HG03159 (cell line): Measurements from ENCODE around the gene PHLDA1.

Source experiments
- ATAC-seq: cut with Tn5 transposase; IDR thresholded peaks from one replicate; pipeline ENCODE4 v1.9.1; 2021; ENCODE audit warnings: mild to moderate bottlenecking, moderate library complexity; ENCODE audit not compliant: unreplicated experiment

Gene PHLDA1

DNA sequence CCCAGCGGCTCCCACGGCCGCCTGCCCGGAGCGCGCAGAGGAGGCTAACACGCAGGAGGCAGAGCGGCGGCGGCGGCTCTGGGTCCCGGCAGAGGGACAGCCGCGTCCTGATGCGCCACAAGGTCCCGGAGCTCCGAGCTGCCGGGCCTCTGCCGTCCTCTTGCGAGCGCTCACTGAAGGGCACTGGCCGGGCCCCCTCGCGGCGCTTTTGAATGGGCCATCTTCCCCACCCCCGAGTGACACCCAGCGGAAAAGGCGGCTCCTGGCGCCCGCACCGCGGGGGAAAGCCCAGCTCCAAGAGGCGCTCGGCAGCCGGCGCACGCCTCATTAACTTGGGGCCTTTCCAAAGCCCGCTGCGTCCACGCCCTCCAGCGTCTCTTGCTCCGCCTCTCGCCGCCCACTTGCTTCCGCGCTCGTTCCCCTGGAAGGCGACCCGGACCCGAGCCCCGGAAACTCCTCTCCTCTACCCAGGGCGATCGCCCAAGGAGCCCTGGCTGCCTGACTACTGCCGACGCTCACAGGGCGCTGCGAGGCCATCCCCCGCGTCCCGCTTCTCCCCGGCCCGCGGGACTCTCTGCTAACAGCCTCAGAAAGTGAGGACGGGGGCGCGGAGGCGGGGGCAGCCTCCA lies at the start of gene PHLDA1:
PHLDA1 (minus strand) TSS at position 363 of the 629 bp plus-strand sequence.
- peak; percentile 80 for ATAC-seq

DNA sequence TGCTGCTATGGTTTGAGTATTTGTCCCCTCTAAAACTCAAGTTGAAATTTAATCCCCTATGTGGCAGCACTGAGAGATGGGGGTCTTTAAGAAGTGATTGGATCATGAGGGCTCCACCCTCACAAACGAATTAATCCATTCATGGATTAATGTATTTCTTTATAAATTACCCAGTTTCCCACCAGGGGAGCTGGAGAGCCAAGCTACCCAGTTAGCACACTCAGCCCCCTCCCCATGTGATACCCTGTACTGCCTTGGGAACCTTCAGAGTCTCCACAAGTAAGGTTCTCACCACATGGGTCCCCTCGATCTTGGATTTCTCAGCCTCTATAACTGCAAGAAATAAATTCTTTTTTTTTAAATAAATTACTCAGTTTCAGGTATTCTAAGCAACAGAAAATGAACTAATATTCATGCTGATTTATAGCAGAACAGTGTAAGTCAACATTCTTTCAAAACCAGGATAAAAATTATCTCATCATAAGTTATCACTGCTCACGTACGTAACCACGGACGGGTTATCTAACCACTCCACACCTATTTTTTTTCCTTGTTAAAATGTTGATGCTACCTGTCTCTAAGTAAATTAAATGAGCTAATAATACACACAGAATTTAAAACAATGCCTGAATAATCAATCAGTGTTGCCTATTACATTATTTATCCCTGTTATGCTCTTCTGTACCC lies 49.3 kb upstream of the PHLDA1 start:
- ATAC-seq, result no peak

DNA sequence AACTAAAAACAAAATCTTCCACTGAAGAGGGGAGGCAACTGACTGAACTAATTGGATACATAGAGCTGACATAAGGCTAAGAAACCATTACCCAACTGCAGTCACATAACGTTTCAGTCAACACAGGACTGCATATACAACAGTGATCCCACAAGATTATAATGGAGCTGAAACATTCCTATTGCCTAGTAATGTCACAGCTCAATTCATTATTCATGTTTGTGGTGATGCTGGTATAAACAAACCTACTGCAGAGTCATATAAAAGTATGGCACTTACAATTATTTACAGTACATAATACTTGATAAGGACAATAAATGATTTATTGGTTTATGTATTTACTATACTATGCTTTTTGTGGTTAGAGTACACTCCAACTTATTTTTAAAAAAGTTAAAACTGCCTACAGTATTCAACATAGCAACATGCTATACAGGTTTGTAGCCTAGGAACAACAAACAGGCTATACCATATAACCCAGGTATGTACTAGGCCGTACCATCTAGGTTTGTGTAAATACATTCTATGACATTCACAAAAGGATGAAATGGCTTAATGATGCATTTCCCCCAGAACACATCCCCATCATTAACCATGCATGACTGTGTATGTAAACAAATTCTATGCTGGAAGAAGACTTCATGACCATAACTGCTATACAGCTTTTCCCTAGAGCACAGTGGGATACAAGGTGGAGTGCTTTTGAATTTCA lies 48.6 kb upstream of the PHLDA1 start:
- ATAC-seq, result no peak

DNA sequence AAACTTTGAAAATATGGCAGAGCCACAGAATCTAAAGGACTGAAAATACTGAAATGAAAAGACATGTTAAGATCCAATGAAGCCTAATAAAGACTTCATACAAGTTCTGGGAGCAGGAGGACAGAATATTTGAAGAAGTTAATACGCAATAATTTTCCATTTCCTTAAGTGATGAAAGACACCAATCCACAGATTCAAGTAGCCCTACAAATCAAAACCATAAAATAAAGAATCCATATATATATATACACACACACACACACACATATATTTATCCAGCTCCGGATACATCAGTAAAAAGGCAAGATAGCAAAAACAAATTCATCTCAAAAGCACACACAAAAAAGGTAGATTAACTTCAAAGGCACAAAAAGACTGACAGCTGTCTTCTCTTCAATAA lies 47.2 kb upstream of the PHLDA1 start:
- ATAC-seq, result no peak

DNA sequence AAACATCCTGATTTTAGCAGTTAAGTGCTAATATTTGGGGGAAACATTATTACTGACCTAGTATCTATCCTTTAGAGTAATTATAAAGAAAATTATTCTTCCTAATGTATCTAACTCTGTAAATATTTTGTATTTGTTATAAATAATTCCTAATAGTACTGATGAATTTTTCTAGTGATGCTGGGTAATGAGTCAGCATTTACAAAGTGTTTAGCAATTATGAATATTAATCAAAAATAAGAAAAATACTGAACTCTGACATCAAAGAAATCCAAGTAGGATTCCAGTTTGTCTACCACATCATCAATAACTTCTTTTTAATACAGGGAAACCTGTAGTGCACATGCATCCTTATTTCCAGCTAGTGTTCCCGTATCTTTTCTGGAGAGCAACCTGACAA lies 43.9 kb upstream of the PHLDA1 start:
- ATAC-seq, result no peak

DNA sequence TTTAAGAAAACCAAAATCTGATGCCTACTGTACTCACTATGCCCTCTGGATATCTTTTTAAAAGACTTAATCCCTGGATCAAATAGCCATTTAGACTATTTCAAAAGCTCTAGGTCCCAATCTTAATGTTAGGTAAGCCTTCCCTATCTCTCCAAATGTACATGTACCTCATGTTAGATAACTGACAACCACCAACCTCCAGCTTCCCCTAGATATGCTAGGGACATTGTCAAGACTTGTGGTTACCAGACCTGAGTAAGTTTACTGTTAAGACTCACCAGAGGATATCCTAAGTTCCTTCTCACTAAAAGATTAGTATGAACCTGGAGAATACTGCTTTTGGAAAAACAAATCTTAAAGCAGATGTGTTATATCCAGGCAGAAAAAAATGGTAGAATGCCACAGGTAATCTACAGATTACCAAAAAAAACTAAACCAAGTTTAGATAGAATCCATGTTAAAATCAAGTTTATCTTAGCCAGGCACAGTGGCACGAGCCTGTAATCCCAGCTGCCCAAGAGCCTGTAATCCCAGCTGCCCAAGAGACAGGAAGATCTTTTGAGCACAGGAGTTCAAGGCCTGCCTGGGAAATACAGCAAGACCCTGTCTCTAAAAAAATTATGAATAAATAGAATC lies 43.2 kb upstream of the PHLDA1 start:
- no peak for ATAC-seq

DNA sequence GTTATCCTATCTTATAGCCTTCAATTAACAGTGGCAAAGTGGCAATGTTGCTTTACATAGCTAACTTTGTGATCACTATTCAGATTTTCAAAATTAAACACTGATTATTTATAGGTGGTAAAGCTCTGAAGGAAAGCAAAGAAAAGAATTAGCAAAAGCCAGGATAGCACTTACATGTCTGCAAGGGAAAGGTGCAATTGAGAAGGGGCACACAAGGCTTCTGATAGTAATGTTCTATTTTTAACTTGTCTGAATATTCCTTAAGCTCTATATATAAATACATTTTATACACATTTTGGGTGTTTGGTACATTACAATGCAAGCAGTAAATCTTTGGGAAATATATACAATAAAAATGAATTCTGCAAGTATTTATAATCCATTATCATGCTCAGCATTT lies 42.0 kb upstream of the PHLDA1 start:
- ATAC-seq, result no peak

DNA sequence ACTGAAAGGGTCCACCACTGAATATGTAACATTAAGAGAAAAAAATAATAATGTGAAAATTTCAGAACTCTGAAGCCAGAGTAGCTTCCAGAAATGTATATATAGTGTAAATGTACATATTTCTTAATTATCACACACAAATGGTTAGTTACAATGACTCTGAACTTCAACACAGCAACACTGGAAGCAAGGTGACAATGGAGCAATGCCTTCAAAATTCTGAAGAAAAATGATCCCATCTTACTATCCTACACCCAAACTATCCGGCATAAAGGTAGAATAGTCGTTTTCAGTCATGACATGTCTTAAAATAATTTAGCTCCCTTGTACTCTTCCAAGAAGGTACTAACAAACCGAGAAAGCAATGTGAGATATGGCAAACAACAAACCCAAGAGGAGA lies 41.0 kb upstream of the PHLDA1 start:
- no peak for ATAC-seq

DNA sequence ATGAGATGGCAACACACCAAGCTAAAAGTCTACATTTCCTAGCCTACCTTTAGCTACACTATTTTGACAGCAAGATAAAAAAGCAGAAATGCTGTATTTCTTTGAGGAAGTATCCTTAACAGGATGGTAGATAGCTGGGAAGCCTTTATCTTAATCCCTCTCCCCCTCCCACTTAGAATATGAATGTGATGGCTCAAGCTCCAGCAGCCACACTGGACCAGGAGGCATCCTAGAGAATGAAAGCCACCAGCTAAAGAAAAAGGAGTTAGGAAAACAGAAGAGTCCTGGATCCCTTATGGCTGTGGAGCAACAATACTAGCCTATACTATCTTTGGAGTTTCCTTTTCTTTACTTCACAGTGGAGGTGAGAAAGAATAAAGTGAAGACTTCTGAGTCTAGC lies 37.8 kb upstream of the PHLDA1 start:
- ATAC-seq, result no peak

DNA sequence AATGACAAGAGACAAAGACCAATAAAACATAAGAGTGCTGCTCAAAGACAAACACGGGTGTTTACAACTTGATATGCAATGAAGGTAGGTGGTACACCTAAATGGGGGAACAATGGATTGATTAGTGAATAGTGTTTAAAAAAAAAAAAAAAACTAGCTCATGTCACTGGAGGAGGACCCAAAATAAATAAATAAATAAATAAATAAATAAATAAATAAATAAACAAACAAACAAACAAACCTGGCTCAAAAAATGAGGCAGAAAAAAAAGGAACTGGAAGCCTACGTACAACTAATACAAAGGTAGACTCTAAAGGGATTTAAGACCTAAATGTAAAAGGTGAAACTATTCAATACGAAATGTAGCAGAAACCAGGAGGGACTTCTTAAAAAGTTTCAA lies 34.3 kb upstream of the PHLDA1 start:
- no peak for ATAC-seq

DNA sequence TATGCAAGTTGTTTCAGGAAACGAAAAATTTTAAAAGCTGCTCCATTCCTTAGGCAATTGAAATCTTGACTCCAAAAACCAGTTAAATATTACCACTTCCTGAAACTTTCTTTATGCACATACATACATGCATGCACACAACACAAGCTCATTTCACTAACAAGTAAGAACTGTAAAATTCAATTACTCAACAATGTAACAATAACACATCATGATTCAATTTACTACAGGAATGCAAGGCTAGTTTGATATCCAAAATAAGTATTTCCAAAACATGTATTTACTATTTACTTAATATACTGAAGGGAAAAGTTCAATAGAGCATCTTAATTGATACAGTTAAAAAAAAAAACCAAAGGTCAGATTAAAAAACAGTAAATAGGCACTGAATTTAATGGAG lies 33.3 kb upstream of the PHLDA1 start:
- ATAC-seq, result no peak

DNA sequence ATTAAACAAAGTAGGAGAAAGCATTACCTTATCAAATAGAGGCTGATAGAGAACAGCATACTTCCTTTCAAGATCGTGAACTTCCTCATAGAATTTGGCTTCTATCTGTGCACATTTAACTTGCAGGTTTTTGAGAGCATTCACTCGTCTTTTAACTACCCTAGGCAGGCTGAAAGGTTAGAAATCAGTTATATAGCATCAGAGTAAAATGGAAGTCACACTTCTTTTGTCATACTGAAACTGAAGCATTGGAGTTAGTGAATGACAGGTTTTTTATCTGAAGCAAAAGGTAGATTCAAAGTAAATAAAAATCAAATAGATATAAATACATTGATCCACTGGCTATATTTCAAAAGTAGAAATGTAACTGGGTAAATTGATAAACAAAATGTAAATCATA lies 28.5 kb upstream of the PHLDA1 start:
- no peak for ATAC-seq

DNA sequence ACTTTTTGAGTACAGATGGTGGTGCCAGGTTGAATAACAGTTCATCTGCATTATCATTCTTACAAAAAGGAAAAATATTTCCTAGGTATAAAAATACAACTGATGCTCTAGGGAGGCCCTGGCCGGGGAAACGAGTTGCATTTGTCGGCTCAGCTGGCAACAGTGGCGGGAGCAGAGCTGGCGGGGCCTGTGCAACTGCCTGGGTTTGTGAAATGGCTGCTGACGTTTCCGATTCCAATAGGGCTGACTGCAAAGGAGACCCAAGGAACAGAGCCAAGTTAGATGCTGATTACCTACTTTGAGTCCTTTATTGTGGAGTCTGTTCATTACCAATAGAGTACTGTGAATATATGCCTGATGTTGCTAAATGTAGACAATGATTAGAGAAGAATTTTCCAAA lies 25.8 kb upstream of the PHLDA1 start:
- ATAC-seq, result no peak

DNA sequence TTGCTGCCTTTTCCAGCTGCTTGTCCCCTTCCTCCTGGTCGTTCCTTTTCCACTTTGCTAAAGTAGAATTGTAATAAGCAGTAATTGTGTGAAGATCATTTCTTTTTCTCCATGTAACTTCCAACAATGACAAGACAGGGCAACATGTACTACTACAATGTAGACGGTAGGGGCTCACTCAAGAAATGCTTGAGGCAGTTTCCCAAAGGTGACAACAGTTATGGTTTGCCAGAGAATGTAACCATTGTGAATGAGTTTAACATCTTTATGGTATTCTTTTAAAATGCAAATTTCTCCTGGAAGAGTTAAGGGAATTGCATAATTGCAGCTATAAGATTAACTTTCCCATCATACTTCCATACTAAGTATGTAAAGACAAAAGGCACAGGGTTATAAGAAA lies 23.8 kb upstream of the PHLDA1 start:
- no peak for ATAC-seq

DNA sequence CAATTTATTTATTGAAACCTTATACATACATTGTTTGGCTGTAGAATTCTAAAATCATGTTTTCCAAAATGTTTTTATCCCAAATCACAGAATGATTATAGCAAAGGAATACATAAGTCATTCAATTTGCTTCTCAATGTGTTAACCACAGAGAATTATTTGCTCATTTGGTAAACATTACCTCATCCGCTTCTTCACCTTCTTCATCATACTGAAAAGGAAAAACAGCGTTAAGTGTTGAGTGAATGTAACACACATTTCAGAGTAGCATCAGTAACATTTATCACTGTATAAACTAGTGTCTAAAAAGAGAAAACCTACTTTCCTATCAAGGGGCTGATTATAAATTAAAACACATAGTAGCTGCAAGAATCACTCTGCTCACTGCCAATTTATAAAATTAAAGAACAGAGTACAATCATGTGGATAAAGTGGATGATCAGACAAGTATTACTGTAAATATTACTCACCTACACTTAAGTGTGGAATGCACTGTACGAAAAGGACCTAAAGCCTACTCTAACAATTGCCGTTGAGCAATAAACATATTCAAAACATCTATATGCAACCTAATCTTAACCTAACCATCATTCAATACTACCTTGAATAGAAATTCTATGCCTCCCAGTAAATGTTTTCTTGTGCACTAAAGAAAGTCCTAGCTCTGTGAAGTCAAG lies 18.1 kb upstream of the PHLDA1 start:
- ATAC-seq, result no peak

DNA sequence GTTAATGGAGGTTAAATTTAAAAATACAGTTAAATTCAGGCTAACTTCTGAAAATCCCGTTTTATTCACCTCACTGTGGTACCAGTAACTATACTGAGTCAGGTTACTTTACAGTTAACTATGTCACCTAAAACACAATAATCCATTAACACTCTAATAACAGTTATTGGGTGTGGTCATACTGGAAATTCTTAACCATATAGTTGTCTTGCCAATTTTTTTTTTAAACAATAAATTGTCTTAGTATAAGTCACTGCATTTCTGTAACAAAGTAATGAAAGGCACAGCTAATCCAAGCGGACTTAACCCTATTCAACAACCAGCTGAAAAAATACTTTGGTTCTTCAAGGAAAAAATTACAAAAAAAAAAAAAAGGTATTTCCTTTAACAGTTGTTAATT lies 16.2 kb upstream of the PHLDA1 start:
- no peak for ATAC-seq

DNA sequence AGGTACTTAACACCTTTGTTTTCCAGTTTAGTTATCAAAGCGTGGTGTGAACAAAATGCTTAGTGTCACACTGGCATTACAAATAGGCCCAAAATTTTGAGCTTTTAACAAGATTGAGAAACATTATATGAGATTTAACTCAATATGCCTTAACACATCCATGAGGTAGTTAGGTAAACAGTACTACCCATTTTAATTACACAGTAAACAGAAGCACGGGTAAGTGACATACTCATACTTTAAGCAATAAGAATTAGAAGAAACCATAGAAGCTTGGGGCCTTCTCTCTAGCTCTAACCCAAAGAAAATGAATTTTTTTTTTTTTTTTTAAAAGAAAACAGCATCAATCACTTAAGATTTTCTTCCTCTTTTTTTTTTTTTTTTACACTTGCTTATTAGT lies 15.5 kb upstream of the PHLDA1 start:
- no peak for ATAC-seq

DNA sequence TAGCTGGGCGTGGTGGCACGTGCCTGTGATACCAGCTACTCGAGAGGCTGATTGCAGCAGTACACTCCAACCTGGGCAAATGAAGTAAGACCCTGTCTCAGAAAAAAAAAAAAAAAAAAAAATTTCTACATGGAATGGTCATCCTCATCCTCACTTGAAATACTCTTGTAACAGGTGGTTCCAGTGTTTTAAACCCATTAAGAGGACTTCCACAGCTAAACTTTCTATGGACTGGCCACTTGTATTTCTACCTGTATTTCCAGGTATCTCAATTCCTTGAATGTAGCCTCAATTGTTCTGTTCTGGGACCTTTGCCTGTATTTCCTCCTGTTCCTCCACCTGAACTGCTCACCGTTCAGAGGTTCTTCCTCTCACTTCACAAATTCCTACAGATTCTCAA lies 11.8 kb upstream of the PHLDA1 start:
- ATAC-seq, result no peak

DNA sequence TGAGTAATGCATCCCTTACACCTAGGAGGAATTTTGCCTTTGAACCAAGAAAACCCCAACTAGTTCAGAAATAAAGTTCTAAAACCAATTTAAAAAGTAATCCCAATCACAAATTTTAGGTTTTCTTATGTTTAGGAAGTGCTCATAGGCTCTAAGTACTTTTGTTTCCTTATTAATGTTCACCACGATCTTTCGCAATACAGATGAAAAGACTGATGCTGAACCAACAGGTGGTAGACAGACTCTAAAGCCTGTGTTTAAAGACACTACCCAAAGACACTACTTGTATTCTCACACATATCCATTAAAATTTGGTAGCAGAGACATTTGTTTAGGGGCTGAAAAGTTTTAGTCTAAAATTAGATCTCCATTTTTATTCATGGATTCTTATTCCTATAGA lies 10.6 kb upstream of the PHLDA1 start:
- no peak for ATAC-seq

DNA sequence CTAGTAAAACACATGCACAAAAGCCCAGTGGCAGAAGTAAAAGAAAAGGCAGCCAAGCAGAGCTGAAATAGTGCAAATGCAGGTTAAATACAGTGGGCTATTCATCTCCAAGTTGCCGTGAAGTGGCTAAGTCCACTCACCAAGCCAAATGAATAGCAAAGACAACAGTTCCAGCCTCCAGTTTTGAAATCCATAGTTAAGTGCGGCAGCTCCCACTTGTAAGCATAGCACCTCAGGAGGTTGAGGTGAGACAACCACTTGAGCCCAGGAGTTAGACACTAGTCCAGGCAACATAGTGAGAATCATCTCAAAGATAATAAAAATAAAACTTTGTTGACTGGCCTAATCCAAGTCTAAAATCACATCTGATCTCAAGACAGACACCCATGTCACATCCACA lies 9.8 kb upstream of the PHLDA1 start:
- no peak for ATAC-seq

DNA sequence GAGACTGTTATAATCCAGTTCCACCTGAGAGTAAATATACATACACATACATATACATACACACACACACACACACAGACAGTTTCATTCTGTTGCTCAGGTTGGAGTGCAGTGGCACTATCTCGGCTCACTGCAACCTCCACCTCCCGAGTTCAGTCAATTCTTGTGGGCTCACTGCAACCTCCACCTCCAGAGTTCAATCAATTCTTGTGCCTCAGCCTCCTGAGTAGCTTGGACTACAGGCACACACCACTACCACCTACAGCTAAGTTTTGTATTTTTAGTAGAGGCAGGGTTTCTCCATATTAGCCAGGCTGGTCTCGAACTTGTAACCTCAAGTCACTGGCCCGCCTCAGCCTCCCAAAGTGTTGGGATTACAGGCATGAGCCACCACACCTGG lies 8.9 kb upstream of the PHLDA1 start:
- ATAC-seq, result no peak
